Measurements from ENCODE around the gene HM13. TPM values are rescaled to one million over a fixed set of nuclear protein-coding genes. Genes with fewer than 3 reads are reported as not detected.
"Not testable (repeated sequence)": the region's sequence is repeated elsewhere in the genome, so short reads cannot be mapped to it uniquely, and the experiment has no call there.

The HM13 gene, protein sequence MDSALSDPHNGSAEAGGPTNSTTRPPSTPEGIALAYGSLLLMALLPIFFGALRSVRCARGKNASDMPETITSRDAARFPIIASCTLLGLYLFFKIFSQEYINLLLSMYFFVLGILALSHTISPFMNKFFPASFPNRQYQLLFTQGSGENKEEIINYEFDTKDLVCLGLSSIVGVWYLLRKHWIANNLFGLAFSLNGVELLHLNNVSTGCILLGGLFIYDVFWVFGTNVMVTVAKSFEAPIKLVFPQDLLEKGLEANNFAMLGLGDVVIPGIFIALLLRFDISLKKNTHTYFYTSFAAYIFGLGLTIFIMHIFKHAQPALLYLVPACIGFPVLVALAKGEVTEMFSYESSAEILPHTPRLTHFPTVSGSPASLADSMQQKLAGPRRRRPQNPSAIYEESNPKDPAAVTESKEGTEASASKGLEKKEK
- polyA plus RNA-seq (2012; ENCODE audit: insufficient read depth, insufficient read length, low read depth), result 295 TPM

DNA sequence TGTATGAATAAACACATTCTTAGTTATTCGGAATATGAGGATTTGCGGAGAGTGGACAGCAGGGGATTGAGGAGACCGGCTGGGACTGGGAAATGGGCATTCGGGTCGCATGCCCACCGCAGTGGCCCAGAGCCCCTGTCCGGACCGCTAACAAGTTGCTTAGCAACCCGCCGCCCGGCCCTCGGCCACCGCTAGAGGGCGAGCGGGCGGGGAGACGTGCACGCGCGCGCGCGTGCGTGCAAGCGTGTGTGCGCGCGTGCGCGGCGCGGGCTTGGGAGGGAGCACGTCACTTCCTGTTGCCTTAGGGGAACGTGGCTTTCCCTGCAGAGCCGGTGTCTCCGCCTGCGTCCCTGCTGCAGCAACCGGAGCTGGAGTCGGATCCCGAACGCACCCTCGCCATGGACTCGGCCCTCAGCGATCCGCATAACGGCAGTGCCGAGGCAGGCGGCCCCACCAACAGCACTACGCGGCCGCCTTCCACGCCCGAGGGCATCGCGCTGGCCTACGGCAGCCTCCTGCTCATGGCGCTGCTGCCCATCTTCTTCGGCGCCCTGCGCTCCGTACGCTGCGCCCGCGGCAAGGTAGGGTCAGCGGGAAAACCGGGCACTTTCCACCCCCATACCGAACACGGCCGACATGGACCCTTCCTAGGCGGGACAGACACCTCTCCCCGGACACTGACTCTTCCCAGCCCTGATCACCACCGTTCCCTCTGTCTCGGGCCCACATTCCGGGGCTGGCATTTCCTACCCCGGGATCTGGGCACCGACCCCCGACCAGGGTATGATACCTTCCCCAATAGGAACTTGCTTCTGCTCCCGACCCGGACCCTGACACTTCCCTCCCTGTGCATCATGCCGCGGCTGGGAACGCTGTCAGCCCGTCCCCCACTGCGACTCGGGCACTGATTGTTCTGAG lies at the start of gene HM13:
Gene HM13 (plus strand): TSS at position 289 of the 918 bp plus-strand sequence. CDS start 110 bp downstream, at position 399.
- Histone ChIP-seq H3K4me1 (no peaks in the 10 kb centered on the region; the same call in 1 of the 2 replicates), H3K36me3 (peaks cover 19% of the 10 kb centered on the region), H3K9me3 (no peaks in the 10 kb centered on the region), H3K4me3 (ENCODE audit: low read depth, low read length) (peak within 1 kb of the TSS; percentile 88), H3K27me3 (no peaks in the 10 kb centered on the region)
- DNase-seq, result peak; percentile 95
- TF ChIP-seq, protein P1, sequence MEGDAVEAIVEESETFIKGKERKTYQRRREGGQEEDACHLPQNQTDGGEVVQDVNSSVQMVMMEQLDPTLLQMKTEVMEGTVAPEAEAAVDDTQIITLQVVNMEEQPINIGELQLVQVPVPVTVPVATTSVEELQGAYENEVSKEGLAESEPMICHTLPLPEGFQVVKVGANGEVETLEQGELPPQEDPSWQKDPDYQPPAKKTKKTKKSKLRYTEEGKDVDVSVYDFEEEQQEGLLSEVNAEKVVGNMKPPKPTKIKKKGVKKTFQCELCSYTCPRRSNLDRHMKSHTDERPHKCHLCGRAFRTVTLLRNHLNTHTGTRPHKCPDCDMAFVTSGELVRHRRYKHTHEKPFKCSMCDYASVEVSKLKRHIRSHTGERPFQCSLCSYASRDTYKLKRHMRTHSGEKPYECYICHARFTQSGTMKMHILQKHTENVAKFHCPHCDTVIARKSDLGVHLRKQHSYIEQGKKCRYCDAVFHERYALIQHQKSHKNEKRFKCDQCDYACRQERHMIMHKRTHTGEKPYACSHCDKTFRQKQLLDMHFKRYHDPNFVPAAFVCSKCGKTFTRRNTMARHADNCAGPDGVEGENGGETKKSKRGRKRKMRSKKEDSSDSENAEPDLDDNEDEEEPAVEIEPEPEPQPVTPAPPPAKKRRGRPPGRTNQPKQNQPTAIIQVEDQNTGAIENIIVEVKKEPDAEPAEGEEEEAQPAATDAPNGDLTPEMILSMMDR (IDR thresholded peaks at IDR 0.05; ENCODE audit: low read depth, low read length), result peak; percentile 82

DNA sequence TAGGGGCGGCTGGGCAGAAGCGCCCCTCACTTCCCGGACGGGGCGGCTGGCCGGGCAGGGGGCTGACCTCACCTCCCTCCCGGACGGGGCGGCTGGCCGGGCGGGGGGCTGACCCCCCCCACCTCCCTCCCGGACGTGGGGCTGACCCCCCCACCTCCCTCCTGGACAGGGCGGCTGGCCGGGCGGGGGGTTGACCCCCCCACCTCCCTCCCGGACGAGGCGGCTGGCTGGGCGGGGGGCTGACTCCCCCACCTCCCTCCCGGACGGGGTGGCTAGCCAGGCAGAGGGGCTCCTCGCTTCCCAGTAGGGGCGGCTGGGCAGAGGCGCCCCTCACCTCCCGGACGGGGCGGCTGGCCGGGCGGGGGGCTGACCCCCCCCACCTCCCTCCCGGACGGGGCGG lies 43.3 kb upstream of the HM13 start:
- H3K4me1 ChIP-seq; DNase-seq; H3K9me3 ChIP-seq; H3K4me3 ChIP-seq (ENCODE audit: low read depth, low read length); H3K36me3 ChIP-seq: not testable (repeated sequence)
- H3K27me3 ChIP-seq, result peaks cover 19% of the 10 kb centered on the region

DNA sequence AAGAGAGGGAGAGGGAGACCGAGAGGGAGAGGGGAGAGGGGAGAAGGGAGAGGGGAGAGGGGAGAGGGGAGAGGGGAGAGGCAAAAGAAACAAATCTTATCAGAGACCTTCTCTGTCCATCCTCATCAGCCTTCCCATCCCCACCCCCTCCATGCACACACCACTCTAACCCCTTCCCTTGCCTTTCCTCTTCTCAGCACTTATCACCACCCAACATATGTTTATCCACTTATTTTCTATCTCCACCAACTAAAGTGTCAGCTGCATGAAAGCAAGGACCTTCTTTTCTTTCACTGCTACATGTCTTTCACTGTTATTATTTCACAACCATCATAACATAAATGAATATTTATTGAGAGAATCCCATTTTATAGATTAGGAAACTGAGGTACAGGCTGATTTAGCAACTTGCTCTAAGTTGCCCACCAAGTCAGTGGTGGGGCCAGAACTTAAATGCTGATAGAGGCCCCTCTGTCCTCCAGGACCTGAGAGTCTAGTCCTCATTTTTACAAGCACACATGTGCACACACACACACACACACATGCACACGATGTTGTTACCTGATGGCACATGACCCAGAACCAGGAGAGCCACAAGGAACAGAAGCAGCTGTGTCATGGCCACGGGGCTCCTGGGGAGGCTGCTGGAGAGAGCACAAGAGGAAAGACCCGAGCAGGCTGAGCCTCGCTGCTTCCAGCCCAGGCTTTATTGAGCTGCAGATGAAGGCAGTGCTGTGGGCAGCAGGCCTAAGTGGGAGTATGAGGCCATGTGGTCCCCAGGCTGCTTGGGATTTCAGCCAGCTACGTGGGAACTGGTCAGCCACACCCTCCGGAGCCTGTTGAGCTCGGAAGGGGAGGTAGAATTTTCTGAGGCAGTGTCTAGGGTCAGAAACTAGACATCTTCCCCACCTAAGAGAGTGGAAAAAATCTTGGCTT lies 41.6 kb upstream of the HM13 start:
- no peak for DNase-seq
- TF ChIP-seq, protein P1 (IDR thresholded peaks at IDR 0.05; ENCODE audit: low read depth, low read length), result no peak

DNA sequence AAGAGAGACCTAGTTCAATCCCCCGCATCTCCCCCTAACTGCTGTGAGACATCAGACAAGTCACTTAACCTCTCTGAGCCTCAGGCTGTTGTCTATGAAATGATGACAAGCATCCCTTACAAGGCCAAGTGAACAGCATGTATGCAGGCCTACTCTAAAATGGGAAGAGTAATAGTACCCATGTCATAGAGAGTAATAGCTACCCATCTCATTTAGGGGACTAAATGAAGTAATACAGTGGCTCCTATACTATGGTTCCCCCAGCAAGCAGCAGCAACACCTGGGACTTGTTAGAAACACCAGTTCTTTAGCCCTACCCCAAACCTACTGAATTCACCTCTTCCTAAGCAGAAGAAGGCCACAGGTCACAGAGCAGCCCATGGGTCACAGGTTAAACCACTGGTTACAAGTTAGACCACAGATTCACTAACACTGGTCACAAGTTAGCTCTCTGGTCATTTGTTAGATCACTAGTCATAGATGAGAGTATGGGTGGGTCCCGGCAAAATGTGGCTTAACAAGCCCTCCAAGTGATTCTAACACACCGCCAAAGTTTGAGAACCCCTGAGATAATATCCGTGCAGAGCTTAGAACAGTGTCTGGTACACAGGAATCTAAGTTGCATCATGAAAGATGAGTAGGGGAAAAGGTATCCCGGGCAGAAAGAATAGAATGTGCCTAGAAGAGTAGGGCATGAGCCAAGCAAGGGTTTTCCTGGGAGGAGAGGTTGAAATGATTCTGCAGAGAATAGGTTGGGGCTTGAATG lies 40.7 kb upstream of the HM13 start:
- H3K9me3 ChIP-seq, result no peaks in the 10 kb centered on the region; the same call in 1 of the 2 replicates
- H3K4me1 ChIP-seq, result no peaks in the 10 kb centered on the region
- H3K36me3 ChIP-seq, result no peaks in the 10 kb centered on the region
- no peak for DNase-seq
- TF ChIP-seq, protein P1 (IDR thresholded peaks at IDR 0.05; ENCODE audit: low read depth, low read length), result no peak
- peaks cover 37% of the 10 kb centered on the region for H3K27me3 ChIP-seq
- H3K4me3 ChIP-seq (ENCODE audit: low read depth, low read length), result no peak overlapping the region

More for the DNA sequence above, 41.6 kb upstream of the HM13 start:
- Histone ChIP-seq H3K9me3 (no peaks in the 10 kb centered on the region; the same call in 1 of the 2 replicates), H3K36me3 (no peaks in the 10 kb centered on the region), H3K27me3 (peaks cover 36% of the 10 kb centered on the region), H3K4me3 (ENCODE audit: low read depth, low read length) (no peak overlapping the region), H3K4me1 (no peaks in the 10 kb centered on the region)

DNA sequence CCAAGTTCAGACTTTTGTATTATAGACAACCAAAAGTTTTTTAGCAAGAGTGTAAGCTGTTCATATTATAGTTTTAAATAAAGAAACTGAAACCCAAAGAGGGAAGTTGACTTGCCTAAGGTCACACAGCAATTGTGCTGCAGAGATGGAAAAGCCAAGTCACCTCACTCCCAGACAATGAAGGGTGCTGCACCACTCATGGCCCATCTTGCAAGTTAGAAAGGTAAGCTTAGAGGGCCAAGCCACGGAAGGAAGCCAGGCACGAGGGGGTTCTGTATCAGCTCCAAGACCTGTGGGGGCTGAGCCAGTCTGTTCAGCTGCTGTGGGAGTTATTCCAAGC lies 40.2 kb upstream of the HM13 start:
- no peaks in the 10 kb centered on the region for H3K4me1 ChIP-seq
- TF ChIP-seq, protein P1 (IDR thresholded peaks at IDR 0.05; ENCODE audit: low read depth, low read length), result no peak
- no peak for DNase-seq
- no peaks in the 10 kb centered on the region; the same call in 1 of the 2 replicates for H3K9me3 ChIP-seq
- no peaks in the 10 kb centered on the region for H3K36me3 ChIP-seq
- H3K27me3 ChIP-seq, result peaks cover 39% of the 10 kb centered on the region
- no peak overlapping the region for H3K4me3 ChIP-seq (ENCODE audit: low read depth, low read length)
